Testis (tissue), 3 donors: ENCODE measurements around the gene DECR2. TPM values are rescaled to one million over a fixed set of nuclear protein-coding genes. Genes with fewer than 3 reads are reported as not detected.

Source experiments
- DNase-seq: peaks from one replicate; pipeline ENCODE4 v3.0.0-alpha.2; 2019
- H3K27ac ChIP-seq, 2 donors: fragments of 200-600 bp; sonication (generic); one replicate each; pipeline ENCODE4 v1.5.1; 2019
- H3K27me3 ChIP-seq: fragments of 200-600 bp; sonication (generic); one replicate; pipeline ENCODE4 v1.5.1; 2019
- H3K36me3 ChIP-seq: fragments of 200-600 bp; sonication (generic); one replicate; pipeline ENCODE4 v1.5.1; 2017; ENCODE audit warnings: low read depth; ENCODE audit errors: missing control alignments
- H3K4me1 ChIP-seq: fragments of 200-600 bp; sonication (generic); one replicate; pipeline ENCODE4 v1.5.1; 2019
- H3K4me3 ChIP-seq, 2 donors: fragments of 200-600 bp; sonication (generic); one replicate each; pipeline ENCODE4 v1.5.1; 2017 to 2019
- H3K9me3 ChIP-seq: fragments of 200-600 bp; sonication (generic); one replicate; pipeline ENCODE4 v1.5.1; 2017
- POLR2A ChIP-seq: fragments of 450-650 bp; IDR thresholded peaks from one replicate; pipeline ENCODE4 v1.6.1; 2017; ENCODE audit warnings: antibody characterized with exemption, mild to moderate bottlenecking, moderate library complexity
- WGBS, 2 donors: methylation state at CpG; one replicate each; pipeline ENCODE4 v1.1.5; 2018; 5-methylcytosine and 5-hydroxymethylcytosine counted together
- intact Hi-C: fragments of 100-400 bp; cut with DNase I; formaldehyde crosslinking; loops from one replicate; pipeline ENCODE4 v1.15.1; 2023; ENCODE audit warnings: low total_unique reads
- polyA plus RNA-seq: library from polyadenylated mRNA; stranded (reverse); fragments of 350-450 nt; fragmentation: Illumina TruSeq; extraction: RNeasy Lipid Tissue Mini Kit (QIAGEN cat#74804); gene quantifications from one replicate; pipeline ENCODE4 v1.2.3, GENCODE V29; 2014; ENCODE audit warnings: low read depth, low replicate concordance; ENCODE audit not compliant: insufficient read depth
- total RNA-seq, 2 donors: library from RNA; depleted of rRNA; stranded (reverse); fragments of >200 nt; gene quantifications; one replicate each; pipeline ENCODE4 v1.2.3, GENCODE V29; 2016
- TF ChIP-seq, protein P1 (sequence below), 3 experiments: fragments of 450-650 bp in 2 of 3; fragments of 200-600 bp in 1 of 3; sonication (generic) in 1 of 3; IDR thresholded peaks; one replicate each; pipeline ENCODE4 v1.5.1; 2016 to 2019; ENCODE audit warnings: antibody characterized with exemption in 3 of 3, mild to moderate bottlenecking in 2 of 3, moderate library complexity in 1 of 3

DECR2 gene
- total and polyA plus RNA-seq, 3 donors from 2014 or later = 33.2 to 56.1 (median 52.2) TPM

DNA sequence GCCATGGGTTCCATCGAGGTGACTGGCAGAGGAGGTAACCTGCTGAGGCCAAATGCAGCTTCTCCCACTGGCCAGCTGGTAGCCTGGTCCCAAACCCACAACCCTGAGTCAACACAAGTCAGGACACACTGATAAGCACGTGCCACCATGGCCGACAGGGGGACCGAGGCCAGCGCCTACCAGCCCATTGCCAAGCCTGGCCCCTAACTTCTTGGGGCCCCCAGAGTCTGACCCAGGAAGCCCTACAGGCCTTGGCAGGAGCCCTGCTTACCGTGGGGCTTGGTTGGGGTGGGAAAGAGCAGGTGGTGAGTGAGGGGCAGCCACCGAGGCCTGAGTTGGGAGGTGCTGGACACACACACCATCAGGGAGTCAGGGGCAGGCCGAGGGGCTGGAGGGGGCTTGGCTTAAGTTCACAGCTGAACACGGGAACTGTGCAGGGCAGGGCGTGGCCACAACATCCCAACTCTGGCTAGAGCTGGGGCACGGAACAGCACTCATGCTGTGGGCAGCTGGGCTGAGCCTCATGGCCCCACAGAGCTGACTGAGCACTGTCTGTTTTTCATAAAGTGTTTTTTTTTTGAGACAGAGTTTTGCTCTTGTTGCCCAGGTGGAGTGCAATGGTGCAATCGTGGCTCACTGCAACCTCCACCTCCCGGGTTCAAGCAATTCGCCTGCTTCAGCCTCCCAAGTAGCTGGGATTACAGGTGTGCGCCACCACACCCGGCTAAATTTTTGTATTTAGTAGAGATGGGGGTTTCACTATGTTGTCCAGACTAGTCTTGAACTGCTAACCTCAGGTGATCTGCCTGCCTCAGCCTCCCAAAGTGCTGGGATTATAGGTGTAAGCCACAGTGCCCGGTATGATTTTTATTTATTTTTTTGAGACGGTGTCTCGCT is 36.8 kb upstream of the DECR2 start:
- H3K4me3 ChIP-seq = no peak overlapping the region
- intact Hi-C loops = no loop called here
- peaks cover 7% of the 10 kb centered on the region for H3K4me1 ChIP-seq
- WGBS, 2 donors = 62% methylated on average over 18 to 19 of the region's 19 CpGs
- no peak overlapping the region for H3K27ac ChIP-seq
- no peaks in the 10 kb centered on the region for H3K36me3 ChIP-seq
- H3K9me3 ChIP-seq = no peaks in the 10 kb centered on the region
- TF ChIP-seq, protein P1, sequence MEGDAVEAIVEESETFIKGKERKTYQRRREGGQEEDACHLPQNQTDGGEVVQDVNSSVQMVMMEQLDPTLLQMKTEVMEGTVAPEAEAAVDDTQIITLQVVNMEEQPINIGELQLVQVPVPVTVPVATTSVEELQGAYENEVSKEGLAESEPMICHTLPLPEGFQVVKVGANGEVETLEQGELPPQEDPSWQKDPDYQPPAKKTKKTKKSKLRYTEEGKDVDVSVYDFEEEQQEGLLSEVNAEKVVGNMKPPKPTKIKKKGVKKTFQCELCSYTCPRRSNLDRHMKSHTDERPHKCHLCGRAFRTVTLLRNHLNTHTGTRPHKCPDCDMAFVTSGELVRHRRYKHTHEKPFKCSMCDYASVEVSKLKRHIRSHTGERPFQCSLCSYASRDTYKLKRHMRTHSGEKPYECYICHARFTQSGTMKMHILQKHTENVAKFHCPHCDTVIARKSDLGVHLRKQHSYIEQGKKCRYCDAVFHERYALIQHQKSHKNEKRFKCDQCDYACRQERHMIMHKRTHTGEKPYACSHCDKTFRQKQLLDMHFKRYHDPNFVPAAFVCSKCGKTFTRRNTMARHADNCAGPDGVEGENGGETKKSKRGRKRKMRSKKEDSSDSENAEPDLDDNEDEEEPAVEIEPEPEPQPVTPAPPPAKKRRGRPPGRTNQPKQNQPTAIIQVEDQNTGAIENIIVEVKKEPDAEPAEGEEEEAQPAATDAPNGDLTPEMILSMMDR (IDR thresholded peaks at IDR 0.05) = no peak
- TF ChIP-seq POLR2A = no peak
- DNase-seq = no peak
- H3K27me3 ChIP-seq = no peaks in the 10 kb centered on the region

- Histone ChIP-seq H3K4me1 (peaks cover 17% of the 10 kb centered on the region), H3K36me3 (no peaks in the 10 kb centered on the region), H3K27me3 (no peaks in the 10 kb centered on the region), H3K27ac (no peak overlapping the region), H3K4me3 (no peak overlapping the region), H3K9me3 (no peaks in the 10 kb centered on the region)
- TF ChIP-seq, protein P1 (IDR thresholded peaks at IDR 0.05) = no peak
- no peak for TF ChIP-seq POLR2A
- 88 to 94% methylated on average over 9 to 10 of the region's 10 CpGs for whole genome bisulfite sequencing, 2 donors
- intact Hi-C loops = no loop called here
- DNase-seq = no peak
Observed at GRCh38 chr16:366476-366875, 35.2 kb upstream of the DECR2 start.

DNA sequence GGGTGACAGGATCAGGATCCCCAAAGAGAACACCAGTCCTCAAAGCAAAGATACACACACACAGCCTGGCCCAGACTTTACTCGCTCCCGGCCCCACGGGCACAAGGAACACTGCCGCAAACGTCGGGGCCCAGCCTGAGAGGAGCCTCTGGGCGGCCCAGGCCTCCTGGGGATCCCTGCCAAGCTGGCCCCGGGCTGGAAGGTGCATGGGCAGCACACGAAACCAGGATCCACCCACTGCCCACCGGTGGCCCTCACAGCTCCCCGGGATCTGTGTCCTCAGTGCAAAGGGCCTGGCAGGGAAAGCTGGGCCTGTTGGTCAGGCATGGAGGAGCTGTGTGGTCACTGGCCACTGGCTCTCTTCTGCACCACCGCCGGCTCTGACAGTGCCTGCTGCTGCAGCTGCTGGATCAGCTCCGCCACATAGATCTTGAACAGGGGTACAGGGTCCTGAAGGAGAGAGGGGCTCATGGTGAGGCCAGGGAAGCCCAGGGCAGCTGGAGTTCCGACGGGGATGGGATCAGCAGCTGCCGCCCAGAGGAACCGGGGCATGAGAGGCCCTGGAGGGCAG is 34.3 kb upstream of the DECR2 start:
- H3K36me3 ChIP-seq = no peaks in the 10 kb centered on the region
- intact Hi-C loops = no loop called here
- H3K9me3 ChIP-seq = no peaks in the 10 kb centered on the region
- no peaks in the 10 kb centered on the region for H3K27me3 ChIP-seq
- DNase-seq = no peak
- no peak overlapping the region for H3K4me3 ChIP-seq
- TF ChIP-seq POLR2A = no peak
- TF ChIP-seq, protein P1 (IDR thresholded peaks at IDR 0.05) = no peak
- 92 to 94% methylated on average over 13 to 18 of the region's 18 CpGs for WGBS, 2 donors
- H3K4me1 ChIP-seq = peaks cover 26% of the 10 kb centered on the region
- H3K27ac ChIP-seq = no peak overlapping the region

GRCh38 chr16:368388-369158 is 33.1 kb upstream of the DECR2 start:
- H3K27ac ChIP-seq = no peak overlapping the region
- TF ChIP-seq, protein P1 (IDR thresholded peaks at IDR 0.05) = no peak
- no peak for TF ChIP-seq POLR2A

More at GRCh38 chr16:368388-369158, 33.1 kb upstream of the DECR2 start:
- no peak for DNase-seq
- intact Hi-C loops = no loop called here
- Histone ChIP-seq H3K9me3 (no peaks in the 10 kb centered on the region), H3K36me3 (no peaks in the 10 kb centered on the region), H3K4me3 (no peak overlapping the region), H3K27me3 (no peaks in the 10 kb centered on the region), H3K4me1 (peaks cover 27% of the 10 kb centered on the region)
- WGBS, 2 donors = 88 to 94% methylated on average over 11 to 29 of the region's 29 CpGs
